Hair follicle dermal papilla cell (primary cell): ENCODE data around the gene ABCG4. TPM values are rescaled to one million over a fixed set of nuclear protein-coding genes. Genes with fewer than 3 reads are reported as not detected.

Experiments used
- total RNA-seq: library from RNA; depleted of rRNA; stranded (reverse); fragments of >200 nt; gene quantifications from 2 replicates; pipeline ENCODE4 v1.2.3, GENCODE V29; 2012

ABCG4 gene
- 0.12 and 0.32 TPM in 2 replicates for total RNA-seq

GRCh38 chr11:119149018-119149785, at the start of gene ABCG4:
ABCG4 (plus strand) TSS chr11:119149052; CDS start chr11:119149966, 914 bp downstream.

GRCh38 chr11:119101759-119102423, 47.0 kb upstream of the ABCG4 start, which contains the start of gene DPAGT1:
DPAGT1 (minus strand) TSS chr11:119101853; CDS start chr11:119101655, 198 bp downstream.

DNA sequence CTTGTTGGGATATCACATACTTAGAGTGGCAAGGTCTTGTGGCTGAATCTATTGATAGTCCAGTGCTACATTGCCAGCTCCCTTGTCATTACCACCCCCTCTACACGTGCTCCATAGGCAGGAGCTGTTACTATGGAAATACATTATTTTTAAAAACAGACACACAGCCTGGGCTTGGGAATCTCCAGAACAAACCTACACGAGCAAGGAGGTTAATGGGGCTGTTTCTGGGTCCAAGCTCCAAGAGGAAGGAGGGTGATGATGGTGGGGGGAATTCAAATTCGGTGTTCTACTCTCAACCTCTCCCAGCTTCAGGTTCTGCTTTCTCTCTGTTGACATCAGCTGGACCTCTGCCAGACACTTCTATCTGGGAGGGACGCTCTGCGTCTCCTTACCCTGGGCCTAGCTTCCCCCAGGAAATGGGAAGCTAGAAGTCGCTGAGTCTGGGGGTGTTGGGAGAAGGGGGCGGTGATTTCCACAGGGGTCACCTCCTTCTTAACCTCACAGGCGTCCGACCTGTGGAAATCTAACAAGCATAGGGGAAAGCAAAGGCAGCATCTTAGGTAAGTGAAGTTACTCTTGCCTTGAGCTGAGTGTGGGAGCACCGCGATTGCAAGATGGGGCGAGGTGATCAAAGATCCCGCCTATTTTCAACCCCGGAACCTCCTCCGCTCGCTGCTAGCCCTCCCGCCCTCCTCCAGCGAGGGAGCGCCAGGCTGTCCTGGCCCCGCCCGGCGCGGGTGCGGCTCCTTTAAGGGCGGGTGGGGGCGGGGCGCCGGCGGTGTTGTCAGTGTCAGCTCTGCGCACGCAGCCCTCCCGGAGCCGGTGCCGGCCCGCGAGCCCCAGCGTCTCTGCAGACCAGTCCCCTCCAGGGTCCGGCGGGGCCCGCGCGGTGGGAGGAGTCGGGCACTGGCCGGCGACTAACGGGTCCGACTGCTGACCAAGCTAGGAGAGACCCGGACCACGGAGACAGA, 42.0 kb upstream of the ABCG4 start, which contains the start of gene C2CD2L:
Gene C2CD2L (plus strand): TSS at position 781 of the 974 bp plus-strand sequence. CDS start 398 bp downstream, outside the sequence.

DNA sequence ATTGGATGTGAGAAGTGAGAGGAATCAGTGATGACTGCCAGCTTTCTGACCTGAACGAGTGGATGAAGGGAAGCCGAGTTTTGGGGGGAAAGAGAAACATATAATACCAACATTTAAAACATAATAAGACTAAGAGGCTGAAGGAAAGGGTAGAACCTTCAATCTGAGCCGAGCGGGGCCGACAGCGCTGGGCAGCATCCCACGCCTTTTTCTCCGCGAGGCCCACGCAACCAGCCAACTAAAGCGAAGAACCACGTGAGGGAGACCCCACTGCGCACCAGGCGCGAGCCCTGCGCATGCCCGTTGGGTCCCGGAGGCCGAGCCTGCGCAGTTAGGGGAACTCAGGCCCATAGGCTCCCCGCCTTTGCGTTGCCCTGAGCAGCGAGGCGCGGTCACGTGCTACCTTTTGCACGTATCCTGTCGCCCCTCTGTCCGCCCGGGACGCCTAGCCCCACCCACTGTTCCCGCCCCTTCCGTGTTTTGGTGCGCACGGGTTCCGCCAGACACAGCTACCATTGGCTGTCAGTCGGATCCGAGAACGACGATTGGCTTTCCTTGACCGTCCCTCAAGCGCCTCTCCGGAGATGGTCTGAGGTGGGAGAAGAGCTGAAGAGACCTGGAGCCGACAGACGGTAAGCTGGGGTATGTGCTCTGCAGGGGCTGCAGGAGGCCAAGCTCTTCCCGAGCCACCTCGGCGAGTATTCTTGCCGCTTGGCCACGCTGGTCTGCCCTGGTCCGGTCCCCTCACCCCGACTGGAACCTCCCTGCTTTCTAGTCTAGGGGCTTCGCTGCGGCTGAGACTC, 27.6 kb upstream of the ABCG4 start, which contains the start of gene HINFP:
Gene HINFP (plus strand): TSS at position 573 of the 803 bp plus-strand sequence. CDS start 5,365 bp downstream, outside the sequence.

GRCh38 chr11:119168471-119169281, 19.8 kb downstream of the ABCG4 start, which contains the start of gene NLRX1:
NLRX1 (plus strand) TSS chr11:119168725; CDS start chr11:119171404, 2,679 bp downstream.

GRCh38 chr11:119205574-119206510, 57.0 kb downstream of the ABCG4 start, which contains the start of gene CBL:
CBL (plus strand) TSS chr11:119206339; CDS start chr11:119206418, 79 bp downstream.

Other genes with a start within 250 kb of the ABCG4 start
- gene BCL9L, start 223.1 kb upstream of the ABCG4 start, total RNA-seq, result 60.5 and 63.8 TPM in 2 replicates
- not detected in 2 replicates for gene UPK2, start 192.8 kb upstream of the ABCG4 start, total RNA-seq
- gene FOXR1, start 177.3 kb upstream of the ABCG4 start, total RNA-seq, result not detected in 2 replicates
- 24.5 and 26.4 TPM in 2 replicates for gene CENATAC, start 150.9 kb upstream of the ABCG4 start, total RNA-seq
- gene RPS25, start 130.7 kb upstream of the ABCG4 start, total RNA-seq, result 360 and 436 TPM in 2 replicates
- 36.9 and 38.5 TPM in 2 replicates for gene TRAPPC4, start 130.3 kb upstream of the ABCG4 start, total RNA-seq
- gene SLC37A4, start 118.2 kb upstream of the ABCG4 start, total RNA-seq, result 10.7 and 11.8 TPM in 2 replicates
- gene HYOU1, start 91.8 kb upstream of the ABCG4 start, total RNA-seq, result 110 and 138 TPM in 2 replicates
- gene VPS11, start 81.2 kb upstream of the ABCG4 start, total RNA-seq, result 29.4 and 31.7 TPM in 2 replicates
- gene HMBS, start 64.2 kb upstream of the ABCG4 start, total RNA-seq, result 7.3 and 9.7 TPM in 2 replicates
- 15.1 and 20.1 TPM in 2 replicates for gene DPAGT1, start 47.2 kb upstream of the ABCG4 start, total RNA-seq
- 2.8 and 4.4 TPM in 2 replicates for gene C2CD2L, start 41.7 kb upstream of the ABCG4 start, total RNA-seq
- gene HINFP, start 27.5 kb upstream of the ABCG4 start, total RNA-seq, result 18.0 and 25.3 TPM in 2 replicates
- gene NLRX1, start 19.7 kb downstream of the ABCG4 start, total RNA-seq, result 27.7 and 28.7 TPM in 2 replicates
- gene NHERF4, start 36.4 kb downstream of the ABCG4 start, total RNA-seq, result not detected in 2 replicates
- 12.5 and 16.2 TPM in 2 replicates for gene CBL, start 57.3 kb downstream of the ABCG4 start, total RNA-seq
- 20.0 and 60.7 TPM in 2 replicates for gene MCAM, start 168.1 kb downstream of the ABCG4 start, total RNA-seq
- gene RNF26, start 185.5 kb downstream of the ABCG4 start, total RNA-seq, result 3.5 and 4.1 TPM in 2 replicates
- 28.6 and 30.8 TPM in 2 replicates for gene C1QTNF5, start 191.8 kb downstream of the ABCG4 start, total RNA-seq
- under 0.01 and 0.12 TPM in 2 replicates for gene MFRP, start 197.7 kb downstream of the ABCG4 start, total RNA-seq
- 0.24 and 0.32 TPM in 2 replicates for gene USP2, start 232.6 kb downstream of the ABCG4 start, total RNA-seq